A549 (cell line): Measurements from ENCODE around the gene HPS5.

Source experiments
- POLR2A ChIP-seq: IDR thresholded peaks from 2 replicates; pipeline ENCODE4 v1.6.1; 2012; ENCODE audit warnings: mild to moderate bottlenecking, low read length
- REST ChIP-seq: fragments of 200-600 bp; sonication (generic); IDR thresholded peaks from 2 replicates; pipeline ENCODE4 v1.6.1; 2016; ENCODE audit warnings: antibody characterized with exemption, mild to moderate bottlenecking, moderate library complexity
- SREBF2 ChIP-seq: fragments of 450-650 bp; IDR thresholded peaks from 2 replicates; pipeline ENCODE4 v1.6.1; 2014; ENCODE audit warnings: mild to moderate bottlenecking, moderate library complexity
- TF ChIP-seq, protein P1 (sequence below): fragments of >200 bp; sonication (Bioruptor Twin); formaldehyde crosslinking; IDR thresholded peaks from 3 replicates; pipeline ENCODE4 v1.5.1; 2016
- TF ChIP-seq, protein P2 (sequence below): fragments of 450-650 bp; IDR thresholded peaks from 2 replicates; pipeline ENCODE4 v1.6.1; 2014; ENCODE audit warnings: antibody characterized with exemption

- TF ChIP-seq POLR2A (no peak), SREBF2 (no peak), REST (no peak)
- TF ChIP-seq, protein P1, sequence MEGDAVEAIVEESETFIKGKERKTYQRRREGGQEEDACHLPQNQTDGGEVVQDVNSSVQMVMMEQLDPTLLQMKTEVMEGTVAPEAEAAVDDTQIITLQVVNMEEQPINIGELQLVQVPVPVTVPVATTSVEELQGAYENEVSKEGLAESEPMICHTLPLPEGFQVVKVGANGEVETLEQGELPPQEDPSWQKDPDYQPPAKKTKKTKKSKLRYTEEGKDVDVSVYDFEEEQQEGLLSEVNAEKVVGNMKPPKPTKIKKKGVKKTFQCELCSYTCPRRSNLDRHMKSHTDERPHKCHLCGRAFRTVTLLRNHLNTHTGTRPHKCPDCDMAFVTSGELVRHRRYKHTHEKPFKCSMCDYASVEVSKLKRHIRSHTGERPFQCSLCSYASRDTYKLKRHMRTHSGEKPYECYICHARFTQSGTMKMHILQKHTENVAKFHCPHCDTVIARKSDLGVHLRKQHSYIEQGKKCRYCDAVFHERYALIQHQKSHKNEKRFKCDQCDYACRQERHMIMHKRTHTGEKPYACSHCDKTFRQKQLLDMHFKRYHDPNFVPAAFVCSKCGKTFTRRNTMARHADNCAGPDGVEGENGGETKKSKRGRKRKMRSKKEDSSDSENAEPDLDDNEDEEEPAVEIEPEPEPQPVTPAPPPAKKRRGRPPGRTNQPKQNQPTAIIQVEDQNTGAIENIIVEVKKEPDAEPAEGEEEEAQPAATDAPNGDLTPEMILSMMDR: no peak
- TF ChIP-seq, protein P2, sequence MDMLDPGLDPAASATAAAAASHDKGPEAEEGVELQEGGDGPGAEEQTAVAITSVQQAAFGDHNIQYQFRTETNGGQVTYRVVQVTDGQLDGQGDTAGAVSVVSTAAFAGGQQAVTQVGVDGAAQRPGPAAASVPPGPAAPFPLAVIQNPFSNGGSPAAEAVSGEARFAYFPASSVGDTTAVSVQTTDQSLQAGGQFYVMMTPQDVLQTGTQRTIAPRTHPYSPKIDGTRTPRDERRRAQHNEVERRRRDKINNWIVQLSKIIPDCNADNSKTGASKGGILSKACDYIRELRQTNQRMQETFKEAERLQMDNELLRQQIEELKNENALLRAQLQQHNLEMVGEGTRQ: no peak
Observed at GRCh38 chr11:18277565-18278271, 44.2 kb downstream of the HPS5 start.
